T-helper 2 cell treated with Interferon-gamma antibody and Interleukin-4, amounts not matched to agents 5 μg/mL and 100 μg/mL, for 36 hours (primary cell): Measurements from ENCODE around the gene B4GAT1.
"Not testable (repeated sequence)": the region's sequence is repeated elsewhere in the genome, so short reads cannot be mapped to it uniquely, and the experiment has no call there.

Experiments
- DNase-seq: peaks from one replicate; pipeline ENCODE4 v3.0.0; 2021; ENCODE audit warnings: low spot score
- H3K27ac Mint-ChIP-seq: one replicate; pipeline ENCODE4 v1.8.0; 2021; ENCODE audit warnings: mild to moderate bottlenecking, mixed read lengths
- H3K27me3 Mint-ChIP-seq: one replicate; pipeline ENCODE4 v1.8.0; 2021; ENCODE audit warnings: low read depth, mixed read lengths
- H3K36me3 Mint-ChIP-seq: one replicate; pipeline ENCODE4 v1.8.0; 2021; ENCODE audit warnings: low read depth, mixed read lengths
- H3K4me1 Mint-ChIP-seq: one replicate; pipeline ENCODE4 v1.8.0; 2021; ENCODE audit warnings: low read depth, mixed read lengths
- H3K4me3 Mint-ChIP-seq: one replicate; pipeline ENCODE4 v1.8.0; 2022; ENCODE audit warnings: mild to moderate bottlenecking, moderate library complexity, mixed read lengths
- H3K9me3 Mint-ChIP-seq: one replicate; pipeline ENCODE4 v1.8.0; 2021; ENCODE audit warnings: mixed read lengths

The B4GAT1 gene

DNA sequence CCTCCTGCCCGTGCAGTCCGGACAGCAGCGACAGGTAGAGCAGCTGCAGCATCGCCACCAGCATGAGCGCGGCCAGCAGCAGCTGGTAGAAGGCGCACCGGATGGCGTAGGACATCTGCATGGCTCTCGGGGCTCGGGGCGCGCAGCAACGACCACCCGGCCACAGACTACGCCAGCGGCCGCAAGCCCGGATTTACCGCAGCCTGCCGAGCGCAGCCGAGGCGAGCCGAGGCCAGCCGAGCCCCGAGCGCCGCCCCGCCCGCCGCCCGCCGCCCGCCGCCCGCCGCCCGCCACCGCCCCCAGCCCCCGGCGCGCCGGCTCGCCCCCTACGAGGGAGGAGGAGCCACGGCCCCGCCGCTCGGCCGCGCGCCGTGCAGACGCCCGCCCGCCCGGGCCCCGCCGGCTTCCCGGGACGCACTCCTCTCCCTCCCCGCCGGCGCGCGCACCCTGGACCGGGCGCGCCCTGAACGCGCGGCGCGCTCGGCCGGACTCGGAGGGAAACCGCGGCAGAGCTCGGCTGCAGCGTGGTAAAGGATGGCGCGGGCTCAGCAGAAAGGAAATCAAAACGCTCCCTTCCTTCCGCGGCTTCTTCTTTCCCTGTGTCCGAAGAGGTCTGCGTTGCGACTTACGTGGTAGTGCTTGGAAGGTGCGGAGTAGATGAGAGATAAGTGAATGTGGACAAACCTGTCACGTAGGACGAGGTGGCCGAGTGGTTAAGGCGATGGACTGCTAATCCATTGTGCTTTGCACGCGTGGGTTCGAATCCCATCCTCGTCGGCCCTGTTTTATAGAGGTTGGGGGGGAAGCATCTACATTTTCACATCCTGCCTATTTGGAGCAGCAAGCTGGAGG is at the start of gene B4GAT1:
Gene B4GAT1 (minus strand): TSS at position 205 of the 852 bp plus-strand sequence. CDS start 84 bp downstream, at position 121.
- Mint-ChIP-seq H3K9me3 (no peaks in the 10 kb centered on the region), H3K4me3 (peak within 1 kb of the TSS; percentile 96), H3K27me3 (peaks cover 4% of the 10 kb centered on the region), H3K27ac (peak within 1 kb of the TSS; percentile 94), H3K4me1 (peaks cover 32% of the 10 kb centered on the region), H3K36me3 (peaks cover 11% of the 10 kb centered on the region)
- peak; percentile 82 for DNase-seq

DNA sequence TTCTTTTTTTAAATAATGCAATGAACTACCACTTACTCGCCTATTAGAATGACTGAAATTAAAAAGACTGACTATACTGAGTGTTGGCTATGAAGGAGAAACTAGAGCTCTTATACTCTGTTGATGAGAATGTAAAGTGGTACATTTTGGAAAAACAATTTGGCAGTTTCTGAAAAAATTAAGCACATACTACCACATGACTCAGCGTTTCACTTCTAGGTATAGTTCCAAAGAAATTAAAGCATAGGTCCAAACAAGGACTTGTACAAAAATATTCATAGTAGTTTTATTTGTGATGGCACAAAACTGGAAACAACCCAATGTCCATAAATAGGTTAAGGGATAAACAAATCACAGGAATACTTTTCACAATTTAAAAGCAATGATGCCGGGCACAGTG is 46.5 kb upstream of the B4GAT1 start:
- no peaks in the 10 kb centered on the region for H3K4me1 Mint-ChIP-seq
- no peaks in the 10 kb centered on the region for H3K9me3 Mint-ChIP-seq
- H3K36me3 Mint-ChIP-seq = no peaks in the 10 kb centered on the region
- H3K27ac Mint-ChIP-seq = no peak overlapping the region
- DNase-seq = no peak
- H3K27me3 Mint-ChIP-seq = peaks cover 10% of the 10 kb centered on the region
- H3K4me3 Mint-ChIP-seq = no peak overlapping the region

DNA sequence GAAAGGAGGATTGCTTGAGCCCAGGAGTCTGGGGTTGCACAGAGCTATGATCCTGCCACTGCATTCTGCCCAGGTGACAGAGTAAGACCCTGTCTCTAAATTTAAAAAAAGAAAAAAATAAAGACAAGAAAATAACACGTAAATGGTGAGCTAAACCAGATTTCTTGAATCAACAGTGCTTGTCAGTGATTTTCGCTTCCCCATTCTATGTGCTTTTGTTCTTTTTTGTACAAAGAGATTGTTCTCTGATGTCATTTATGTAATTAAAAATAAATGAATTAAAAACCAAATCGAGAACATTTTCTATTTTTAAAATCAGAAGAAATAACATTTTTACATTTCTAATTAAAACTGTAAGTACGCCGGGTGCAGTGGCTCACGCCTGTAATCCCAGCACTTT is 43.9 kb upstream of the B4GAT1 start:
- H3K27me3 Mint-ChIP-seq = peaks cover 11% of the 10 kb centered on the region
- H3K4me3 Mint-ChIP-seq = no peak overlapping the region
- peaks cover 5% of the 10 kb centered on the region for H3K4me1 Mint-ChIP-seq
- no peaks in the 10 kb centered on the region for H3K9me3 Mint-ChIP-seq
- H3K36me3 Mint-ChIP-seq = no peaks in the 10 kb centered on the region
- DNase-seq = no peak
- H3K27ac Mint-ChIP-seq = no peak overlapping the region

DNA sequence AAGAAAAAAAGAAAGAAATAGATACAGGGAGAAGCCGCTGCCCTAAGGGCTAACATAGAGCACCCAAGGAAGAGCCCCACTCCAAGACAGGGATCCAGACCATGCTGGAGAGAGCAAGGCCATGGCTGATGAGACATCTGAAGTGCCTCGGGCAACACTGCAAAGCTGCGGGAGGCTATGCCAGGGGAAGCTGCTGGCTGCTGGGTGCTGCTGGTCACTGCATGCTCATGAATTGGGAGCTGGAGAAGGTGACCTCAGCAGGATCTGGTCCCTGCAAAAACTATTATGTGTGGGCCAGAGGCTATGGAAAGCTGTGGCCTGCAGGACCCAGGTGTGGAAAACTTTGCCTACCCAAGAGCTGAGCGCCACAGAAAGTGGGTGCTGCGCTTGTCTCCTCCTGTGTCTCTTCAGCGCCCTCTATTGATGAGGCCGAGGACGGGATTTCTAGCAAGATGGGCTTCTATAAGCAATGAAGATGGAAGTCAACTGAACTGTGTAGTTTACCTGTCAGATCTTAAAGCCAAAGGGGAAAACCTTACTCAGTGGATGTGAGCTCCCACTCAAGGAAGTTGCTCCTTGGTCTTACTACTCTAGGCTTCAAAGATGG is 41.5 kb upstream of the B4GAT1 start:
- H3K9me3 Mint-ChIP-seq = no peaks in the 10 kb centered on the region
- peak; percentile 54 for DNase-seq
- H3K36me3 Mint-ChIP-seq = no peaks in the 10 kb centered on the region
- H3K27ac Mint-ChIP-seq = no peak overlapping the region
- H3K4me1 Mint-ChIP-seq = peaks cover 10% of the 10 kb centered on the region
- no peak overlapping the region for H3K4me3 Mint-ChIP-seq
- H3K27me3 Mint-ChIP-seq = peaks cover 8% of the 10 kb centered on the region

DNA sequence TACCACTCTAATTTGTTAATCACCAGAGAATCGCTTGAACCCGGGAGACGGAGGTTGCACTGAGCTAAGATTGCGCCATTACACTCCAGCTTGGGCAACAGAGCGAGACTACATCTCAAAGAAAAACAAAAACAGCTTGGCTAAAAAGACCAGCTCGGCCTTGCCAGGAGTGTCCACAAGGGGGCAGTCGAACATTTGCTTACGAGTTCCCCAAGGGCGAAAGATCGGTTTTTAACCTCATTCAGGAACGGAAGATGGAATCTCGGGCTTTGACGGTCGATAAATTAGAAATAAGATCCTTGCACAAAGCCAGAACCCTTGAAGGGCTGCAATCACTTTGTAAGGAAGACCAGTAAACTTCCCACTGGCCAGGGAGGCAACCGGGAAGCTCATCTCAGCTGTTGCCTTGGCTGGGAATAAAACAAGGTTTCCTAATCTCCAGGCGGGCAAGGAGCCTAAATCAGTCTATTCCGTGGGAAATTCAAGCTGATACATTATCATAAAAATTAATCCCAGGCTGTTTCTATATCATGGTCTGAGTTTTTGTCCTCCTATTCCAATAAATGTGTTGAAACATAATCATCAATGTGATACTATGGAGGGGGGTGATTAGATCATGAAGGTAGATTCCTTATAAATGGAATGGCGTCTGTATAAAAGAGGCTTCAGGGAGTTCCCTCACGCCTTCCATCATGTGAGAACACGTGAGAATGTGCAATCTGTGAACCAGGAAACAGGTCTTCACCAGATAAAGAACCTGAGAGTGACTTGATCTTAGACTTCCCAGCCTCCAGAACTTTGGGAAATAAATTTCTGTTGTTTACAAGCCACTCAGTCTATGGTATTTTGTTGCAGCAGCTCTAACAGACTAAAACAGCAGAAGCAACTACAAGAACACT is 39.0 kb upstream of the B4GAT1 start:
- peaks cover 5% of the 10 kb centered on the region for H3K27me3 Mint-ChIP-seq
- peaks cover 10% of the 10 kb centered on the region for H3K4me1 Mint-ChIP-seq
- H3K27ac Mint-ChIP-seq = no peak overlapping the region
- H3K4me3 Mint-ChIP-seq = peak overlapping the region; percentile 35
- no peaks in the 10 kb centered on the region for H3K36me3 Mint-ChIP-seq
- DNase-seq = peak; percentile 62
- H3K9me3 Mint-ChIP-seq = no peaks in the 10 kb centered on the region

DNA sequence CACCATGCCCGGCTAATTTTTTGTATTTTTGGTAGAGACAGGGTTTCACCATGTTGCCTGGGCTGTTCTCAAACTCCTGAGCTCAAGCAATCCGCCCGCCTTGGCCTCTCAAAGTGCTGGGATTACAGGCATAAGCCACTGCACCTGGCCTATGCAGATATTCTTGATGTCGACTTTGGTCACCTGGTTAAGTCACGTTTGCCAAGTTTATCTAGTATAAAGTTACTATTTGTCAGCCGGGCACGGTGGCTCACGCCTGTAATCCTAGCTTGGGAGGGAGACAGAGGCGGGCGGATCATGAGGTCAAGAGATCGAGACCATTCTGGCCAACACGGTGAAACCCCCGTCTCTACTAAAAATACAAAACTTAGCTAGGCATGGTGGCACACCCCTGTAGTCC is 36.9 kb upstream of the B4GAT1 start:
- H3K27ac Mint-ChIP-seq, H3K36me3 Mint-ChIP-seq, H3K9me3 Mint-ChIP-seq, DNase-seq, H3K27me3 Mint-ChIP-seq, H3K4me3 Mint-ChIP-seq: not testable (repeated sequence)
- peaks cover 13% of the 10 kb centered on the region for H3K4me1 Mint-ChIP-seq

DNA sequence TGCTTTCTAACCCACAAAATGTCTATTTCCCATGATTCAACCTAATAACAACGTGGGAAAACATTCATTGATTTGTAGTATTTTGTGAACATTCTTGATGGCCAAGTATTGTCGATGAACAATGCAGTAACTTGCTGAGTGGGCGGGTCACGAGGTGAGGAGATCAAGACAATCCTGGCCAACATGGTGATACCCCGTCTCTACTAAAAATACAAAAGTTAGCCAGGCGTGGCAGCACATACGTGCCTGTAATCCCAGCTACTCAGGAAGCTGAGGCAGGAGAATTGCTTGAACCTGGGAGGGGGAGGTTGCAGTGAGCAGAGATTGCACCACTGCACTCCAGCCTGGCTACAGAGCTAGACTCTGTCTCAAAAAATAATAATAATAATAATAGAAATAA is 32.8 kb upstream of the B4GAT1 start:
- not testable (repeated sequence) for H3K4me1 Mint-ChIP-seq, H3K9me3 Mint-ChIP-seq, H3K36me3 Mint-ChIP-seq, H3K27ac Mint-ChIP-seq, H3K27me3 Mint-ChIP-seq, DNase-seq, H3K4me3 Mint-ChIP-seq

DNA sequence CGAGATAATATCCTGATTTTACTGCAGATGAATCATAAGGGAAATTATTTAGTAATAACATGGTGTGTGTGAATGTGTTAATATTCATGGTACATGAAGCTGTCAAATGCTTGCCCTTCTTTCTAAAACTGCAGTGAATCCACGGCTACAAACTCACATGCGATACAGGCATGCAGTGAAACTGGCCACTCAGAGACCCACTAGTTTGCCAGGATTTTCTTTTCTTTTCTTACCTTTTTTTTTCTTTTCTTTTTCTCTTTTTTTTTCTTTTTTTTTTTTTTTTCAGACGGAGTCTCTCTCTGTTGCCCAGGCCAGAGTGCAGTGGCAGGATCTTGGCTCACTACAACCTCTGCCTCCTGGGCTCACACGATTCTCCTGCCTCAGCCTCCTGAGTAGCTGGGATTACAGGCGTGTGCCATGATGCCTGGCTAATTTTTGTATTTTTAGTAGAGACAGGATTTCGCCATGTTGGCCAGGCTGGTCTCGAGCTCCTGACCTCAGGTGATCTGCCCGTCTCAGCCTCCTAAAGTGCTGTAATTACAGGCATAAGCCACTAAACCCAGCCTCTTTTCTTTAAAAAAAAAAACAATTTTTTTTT is 26.4 kb upstream of the B4GAT1 start:
- H3K27ac Mint-ChIP-seq, H3K9me3 Mint-ChIP-seq, H3K27me3 Mint-ChIP-seq, H3K36me3 Mint-ChIP-seq, DNase-seq: not testable (repeated sequence)
- Mint-ChIP-seq H3K4me3 (peak overlapping the region; percentile 1), H3K4me1 (peaks cover 16% of the 10 kb centered on the region)

DNA sequence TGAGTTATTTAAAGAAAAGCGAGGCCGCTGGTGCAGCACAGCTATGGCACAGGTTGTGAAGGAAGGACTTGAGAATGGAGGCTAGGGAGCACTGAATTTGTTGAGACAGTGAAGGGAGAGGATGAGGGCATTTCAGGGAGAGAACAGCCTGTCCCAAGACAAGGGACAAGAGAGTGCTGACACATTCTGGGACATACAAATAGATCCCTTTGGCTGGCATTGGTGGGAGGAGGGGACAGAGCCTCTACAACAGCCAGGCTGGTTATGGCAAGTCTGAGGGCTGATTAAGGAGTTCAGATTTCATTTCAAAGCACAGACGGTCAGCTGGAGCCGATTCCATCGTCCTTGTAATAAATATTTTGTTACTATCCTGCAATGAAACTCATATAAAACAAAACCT is 25.8 kb upstream of the B4GAT1 start:
- no peak for DNase-seq
- Mint-ChIP-seq H3K27ac (no peak overlapping the region), H3K4me3 (peak overlapping the region; percentile 1), H3K27me3 (no peaks in the 10 kb centered on the region), H3K9me3 (no peaks in the 10 kb centered on the region), H3K4me1 (peaks cover 16% of the 10 kb centered on the region), H3K36me3 (no peaks in the 10 kb centered on the region)

DNA sequence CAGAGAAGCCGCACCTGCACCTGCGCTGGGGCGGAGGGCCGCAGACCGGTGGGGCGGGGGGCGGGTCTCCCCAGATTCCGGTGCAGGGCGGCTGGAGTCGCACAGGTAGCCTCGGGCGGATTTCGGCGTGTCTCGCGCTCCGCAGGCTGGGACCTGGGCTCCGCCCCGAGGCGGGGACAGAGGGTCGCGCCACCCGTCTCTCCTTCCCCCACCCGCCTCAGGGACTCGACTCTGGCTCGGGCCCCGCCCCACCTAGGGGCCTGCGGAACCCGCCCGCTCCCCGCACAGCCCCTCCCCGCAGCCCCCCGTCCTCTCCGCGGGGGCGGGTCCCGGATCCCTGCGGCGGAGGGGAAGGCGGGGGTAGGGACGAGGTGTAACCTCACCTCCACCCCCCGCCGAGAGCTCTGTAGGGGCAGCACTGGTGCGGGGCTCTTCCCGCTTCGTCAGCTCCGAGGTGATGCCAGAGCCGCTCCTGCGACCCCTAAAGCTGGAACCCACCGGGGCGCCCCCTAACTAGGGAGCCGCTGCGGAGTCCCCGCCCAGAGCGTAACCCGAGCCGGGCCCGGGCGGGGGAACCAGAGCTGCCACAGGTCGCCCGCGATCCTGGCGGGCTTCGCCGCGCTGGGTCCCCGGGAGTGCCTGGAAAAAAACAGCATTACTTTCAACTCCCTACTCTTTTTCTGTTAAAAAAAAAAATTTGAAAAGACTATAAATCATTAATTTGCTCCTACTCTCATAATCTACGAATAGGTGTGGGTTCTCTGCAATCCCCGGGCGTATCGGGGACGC is 24.4 kb upstream of the B4GAT1 start, which contains the start of gene SLC29A2:
Gene SLC29A2 (minus strand): TSS at position 134 of the 789 bp plus-strand sequence. CDS start 169 bp downstream, outside the sequence.
- Mint-ChIP-seq H3K9me3 (no peaks in the 10 kb centered on the region), H3K36me3 (no peaks in the 10 kb centered on the region), H3K4me1 (peaks cover 16% of the 10 kb centered on the region), H3K4me3 (peak within 1 kb of the TSS; percentile 88), H3K27ac (peak within 1 kb of the TSS; percentile 94), H3K27me3 (no peaks in the 10 kb centered on the region)
- peak; percentile 81 for DNase-seq

DNA sequence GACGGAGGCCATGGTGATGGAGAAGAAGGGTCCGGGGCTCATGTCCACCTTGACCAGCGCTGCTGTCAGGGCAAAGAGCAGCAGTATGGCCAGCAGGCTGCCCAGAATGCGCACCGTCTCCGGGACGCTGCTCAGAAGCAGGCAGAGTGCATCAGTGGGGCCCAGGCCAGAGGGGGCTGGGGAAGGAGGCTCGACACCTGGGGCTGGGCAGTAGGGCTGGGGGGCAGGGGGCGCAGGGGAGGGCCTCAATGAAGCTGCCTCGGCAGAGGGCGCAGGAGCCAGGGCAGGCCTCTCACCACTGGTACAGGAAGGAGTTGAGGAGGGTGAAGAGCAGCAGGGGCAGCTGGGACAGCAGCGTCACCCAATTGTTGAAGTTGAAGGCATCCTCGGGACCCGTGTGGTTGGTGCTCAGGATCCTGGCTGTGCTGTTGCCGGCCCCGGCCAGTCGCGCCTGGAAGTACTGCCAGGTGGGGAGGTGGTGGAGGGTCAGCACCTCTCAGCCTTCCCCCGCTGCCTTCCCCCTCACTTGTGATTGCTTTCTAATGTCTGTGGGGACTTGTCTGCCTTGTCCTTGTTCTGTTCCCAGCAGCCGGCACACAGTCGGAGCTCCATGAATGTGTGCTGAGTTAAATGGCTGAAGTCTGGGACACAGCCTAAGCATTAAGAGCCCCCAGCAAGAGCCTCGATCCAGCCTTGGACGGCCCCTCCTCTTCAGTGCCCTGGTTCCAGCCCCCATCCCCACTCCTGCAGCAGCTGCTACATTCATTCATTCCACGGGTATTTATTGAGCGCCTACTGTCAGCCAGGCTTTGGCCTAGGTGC is 21.9 kb upstream of the B4GAT1 start:
- DNase-seq = no peak
- H3K36me3 Mint-ChIP-seq = no peaks in the 10 kb centered on the region
- H3K27me3 Mint-ChIP-seq = no peaks in the 10 kb centered on the region
- H3K4me3 Mint-ChIP-seq = peak overlapping the region; percentile 48
- peak overlapping the region; percentile 72 for H3K27ac Mint-ChIP-seq
- peaks cover 16% of the 10 kb centered on the region for H3K4me1 Mint-ChIP-seq
- H3K9me3 Mint-ChIP-seq = no peaks in the 10 kb centered on the region

DNA sequence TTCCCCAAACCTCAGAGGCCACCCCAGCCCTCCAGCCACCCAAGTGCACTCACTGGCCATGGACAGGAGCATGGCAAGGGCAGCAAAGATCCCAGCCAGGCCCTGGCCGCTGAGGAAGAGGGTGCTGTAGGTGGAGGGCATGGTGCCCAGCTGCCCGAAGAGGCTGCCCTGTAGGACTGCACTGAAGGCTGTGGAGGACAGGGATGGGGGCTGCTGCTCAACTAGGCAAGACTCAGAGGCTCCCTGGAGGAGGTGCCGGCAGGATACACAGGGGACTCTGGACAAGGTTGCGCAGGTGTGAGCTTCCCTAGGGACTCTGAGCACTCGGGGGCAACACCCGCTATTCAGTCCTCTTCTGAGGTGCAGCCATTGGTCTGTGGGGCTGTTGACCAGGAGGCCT is 21.1 kb upstream of the B4GAT1 start:
- DNase-seq = no peak
- Mint-ChIP-seq H3K4me1 (peaks cover 16% of the 10 kb centered on the region), H3K4me3 (no peak overlapping the region), H3K27ac (peak overlapping the region; percentile 8), H3K27me3 (no peaks in the 10 kb centered on the region), H3K9me3 (no peaks in the 10 kb centered on the region), H3K36me3 (no peaks in the 10 kb centered on the region)
